GM12801 (cell line): ENCODE data around the gene SHISA7.

Experiments used
- TF ChIP-seq, protein P1 (sequence below): IDR thresholded peaks from one replicate; pipeline ENCODE4 v1.5.1; 2011; ENCODE audit warnings: control low read depth; ENCODE audit not compliant: insufficient read length; ENCODE audit errors: extremely low read depth

The SHISA7 gene

GRCh38 chr19:55467236-55468053 is 24.3 kb upstream of the SHISA7 start:
- TF ChIP-seq, protein P1, sequence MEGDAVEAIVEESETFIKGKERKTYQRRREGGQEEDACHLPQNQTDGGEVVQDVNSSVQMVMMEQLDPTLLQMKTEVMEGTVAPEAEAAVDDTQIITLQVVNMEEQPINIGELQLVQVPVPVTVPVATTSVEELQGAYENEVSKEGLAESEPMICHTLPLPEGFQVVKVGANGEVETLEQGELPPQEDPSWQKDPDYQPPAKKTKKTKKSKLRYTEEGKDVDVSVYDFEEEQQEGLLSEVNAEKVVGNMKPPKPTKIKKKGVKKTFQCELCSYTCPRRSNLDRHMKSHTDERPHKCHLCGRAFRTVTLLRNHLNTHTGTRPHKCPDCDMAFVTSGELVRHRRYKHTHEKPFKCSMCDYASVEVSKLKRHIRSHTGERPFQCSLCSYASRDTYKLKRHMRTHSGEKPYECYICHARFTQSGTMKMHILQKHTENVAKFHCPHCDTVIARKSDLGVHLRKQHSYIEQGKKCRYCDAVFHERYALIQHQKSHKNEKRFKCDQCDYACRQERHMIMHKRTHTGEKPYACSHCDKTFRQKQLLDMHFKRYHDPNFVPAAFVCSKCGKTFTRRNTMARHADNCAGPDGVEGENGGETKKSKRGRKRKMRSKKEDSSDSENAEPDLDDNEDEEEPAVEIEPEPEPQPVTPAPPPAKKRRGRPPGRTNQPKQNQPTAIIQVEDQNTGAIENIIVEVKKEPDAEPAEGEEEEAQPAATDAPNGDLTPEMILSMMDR, result no peak

- TF ChIP-seq, protein P1, result no peak
Observed at GRCh38 chr19:55466241-55466614, 23.1 kb upstream of the SHISA7 start.

DNA sequence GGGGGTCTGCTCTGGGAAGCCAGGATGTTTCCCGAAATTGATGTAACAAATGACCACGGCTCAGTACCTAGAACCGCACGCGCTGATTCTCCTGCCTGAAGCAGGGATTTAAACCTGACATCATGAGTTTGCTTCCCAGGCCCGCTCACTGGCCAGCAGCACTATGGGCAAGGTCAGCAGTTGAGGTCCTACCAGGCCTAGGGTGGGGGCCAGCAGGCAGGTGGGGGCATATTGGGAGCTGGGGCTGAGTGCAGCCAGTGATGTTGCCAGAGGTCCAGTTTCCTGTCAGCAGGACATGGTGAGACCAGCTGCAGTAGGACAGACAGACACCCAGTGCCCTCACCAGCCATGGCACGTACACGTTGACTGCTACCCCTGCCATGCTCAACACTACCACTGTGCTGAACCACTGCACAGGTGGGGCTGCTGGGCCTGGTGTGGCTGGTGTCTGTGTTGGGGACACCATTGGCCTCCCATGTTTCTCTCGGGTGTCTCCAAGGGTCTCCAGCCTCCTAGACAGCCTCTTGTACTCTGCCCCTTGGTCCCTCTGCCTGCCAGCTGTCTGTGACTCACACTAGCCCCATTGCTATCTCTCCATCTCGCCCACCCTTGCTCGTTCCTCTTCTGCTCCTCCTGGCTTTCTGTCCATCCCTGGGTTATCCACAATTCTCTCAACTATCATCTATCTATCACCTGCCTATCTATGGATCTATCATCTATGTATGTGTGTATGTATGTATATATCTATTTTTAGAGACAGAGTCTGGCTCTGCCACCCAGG is 22.6 kb upstream of the SHISA7 start:
- TF ChIP-seq, protein P1, result no peak

- TF ChIP-seq, protein P1, result no peak
Observed at GRCh38 chr19:55464662-55465054, 21.6 kb upstream of the SHISA7 start, which contains the start of gene C19orf85. TSS of gene C19orf85 (minus strand) at chr19:55464751. CDS start at chr19:55464554, 197 bp downstream.

GRCh38 chr19:55464039-55464661 is 21.1 kb upstream of the SHISA7 start:
- TF ChIP-seq, protein P1, result no peak

DNA sequence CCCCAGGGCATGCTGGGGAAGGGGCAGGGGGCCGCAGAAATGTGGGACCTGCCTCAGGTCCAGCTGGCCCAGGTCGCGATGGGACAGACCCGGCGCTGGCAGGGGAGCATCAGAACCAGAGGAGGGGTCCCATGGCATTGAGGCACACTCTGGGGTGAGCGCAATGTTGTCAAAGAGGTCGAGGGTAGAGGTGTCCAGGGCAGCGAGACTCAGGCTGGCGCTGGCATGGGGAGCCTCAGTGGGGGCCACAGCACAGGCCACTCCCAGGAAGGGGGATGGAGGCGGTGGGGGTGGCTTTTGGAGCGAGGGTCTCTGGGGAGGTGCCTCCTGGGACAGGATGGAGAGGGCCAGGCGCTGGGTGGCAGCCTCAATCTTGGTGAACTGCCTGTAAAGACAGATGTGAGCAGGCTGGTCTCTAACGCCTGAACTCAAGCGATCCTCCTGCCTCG is 20.5 kb upstream of the SHISA7 start:
- TF ChIP-seq, protein P1, result no peak

DNA sequence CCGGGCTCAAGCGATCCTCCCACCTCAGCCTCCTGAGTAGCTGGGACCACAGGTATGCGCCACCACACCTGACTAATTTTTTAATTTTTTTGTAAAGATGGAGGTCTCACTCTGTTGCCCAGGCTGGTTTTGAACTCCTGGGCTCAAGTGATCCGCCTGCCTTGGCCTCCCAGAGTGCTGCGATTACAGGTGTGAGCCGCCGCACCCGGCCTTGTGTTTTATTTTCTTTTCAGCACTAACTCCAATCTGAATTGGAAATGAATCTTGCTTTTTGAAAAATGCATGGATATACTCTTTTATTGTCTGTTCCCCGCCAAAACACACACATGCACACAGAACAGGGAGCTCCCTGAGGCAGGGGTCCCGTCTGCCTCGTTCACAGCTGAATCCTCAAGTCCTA is 19.6 kb upstream of the SHISA7 start:
- TF ChIP-seq, protein P1, result no peak
